Smooth muscle cell (in vitro differentiated cells): ENCODE results near the gene RERE. TPM values are rescaled to one million over a fixed set of nuclear protein-coding genes. Genes with fewer than 3 reads are reported as not detected.

Experiments
- DNase-seq: peaks from one replicate; lab custom pipeline; 2025; ENCODE audit not compliant: unreplicated experiment; lab: John Stamatoyannopoulos, UW
- H2AFZ ChIP-seq: fragments of 200-600 bp; sonication (generic); 2 replicates; pipeline ENCODE4 v1.6.0; 2016; ENCODE audit warnings: antibody characterized with exemption, low read depth, mild to moderate bottlenecking
- H3F3A ChIP-seq: fragments of 200-600 bp; sonication (generic); 2 replicates; pipeline ENCODE4 v1.6.0; 2017; ENCODE audit warnings: antibody characterized with exemption, low read depth
- H3K27ac ChIP-seq: fragments of 200-600 bp; sonication (generic); 2 replicates; pipeline ENCODE4 v1.5.1; 2016; ENCODE audit warnings: low read depth, mild to moderate bottlenecking
- H3K27me3 ChIP-seq: fragments of 200-600 bp; sonication (generic); 2 replicates; pipeline ENCODE4 v1.6.1; 2016; ENCODE audit warnings: low read depth, mild to moderate bottlenecking
- H3K36me3 ChIP-seq: fragments of 200-600 bp; sonication (generic); 2 replicates; pipeline ENCODE4 v1.5.1; 2016; ENCODE audit warnings: low read depth
- H3K4me1 ChIP-seq: fragments of 200-600 bp; sonication (generic); 2 replicates; pipeline ENCODE4 v1.5.1; 2016; ENCODE audit warnings: low read depth
- H3K4me2 ChIP-seq: fragments of 200-600 bp; sonication (generic); 2 replicates; pipeline ENCODE4 v1.6.0; 2016; ENCODE audit warnings: mild to moderate bottlenecking
- H3K4me3 ChIP-seq: fragments of 200-600 bp; sonication (generic); 2 replicates; pipeline ENCODE4 v1.5.1; 2016; ENCODE audit warnings: mild to moderate bottlenecking
- H3K79me2 ChIP-seq: fragments of 200-600 bp; sonication (generic); 2 replicates; pipeline ENCODE4 v1.6.0; 2016; ENCODE audit warnings: low read depth, mild to moderate bottlenecking
- H3K9ac ChIP-seq: fragments of 200-600 bp; sonication (generic); 2 replicates; pipeline ENCODE4 v1.6.0; 2016; ENCODE audit warnings: low read depth
- H3K9me3 ChIP-seq: fragments of 200-600 bp; sonication (generic); replicated peaks from 2 replicates; pipeline ENCODE4 v1.5.1; 2016; ENCODE audit warnings: low read depth
- H4K20me1 ChIP-seq: fragments of 200-600 bp; sonication (generic); 2 replicates; pipeline ENCODE4 v1.6.0; 2016; ENCODE audit warnings: low read depth
- WGBS: methylation state at CpG from one replicate; pipeline ENCODE4 v1.1.7; 2016; ENCODE audit warnings: low lambda C conversion rate; 5-methylcytosine and 5-hydroxymethylcytosine counted together
- polyA plus RNA-seq: library from polyadenylated mRNA; unstranded; fragments of >200 nt; fragmentation: Nextera tagmentation; extraction: Ambion mirVana; gene quantifications from 2 replicates; pipeline ENCODE4 v1.2.1, GENCODE V29; 2016
- total RNA-seq: library from RNA; depleted of rRNA; stranded (reverse); fragments of >200 nt; gene quantifications from 2 replicates; pipeline ENCODE4 v1.2.3, GENCODE V29; 2014
- TF ChIP-seq, protein P1 (sequence below): fragments of 200-600 bp; sonication (generic); IDR thresholded peaks from 2 replicates; pipeline ENCODE4 v1.5.1; 2017; ENCODE audit warnings: borderline replicate concordance, mild to moderate bottlenecking, antibody characterized with exemption; ENCODE audit not compliant: insufficient read depth, poor library complexity, severe bottlenecking

Gene RERE
- total and polyA plus RNA-seq, 2 experiments from 2014 or later, result 45.6 to 59.2 TPM

DNA sequence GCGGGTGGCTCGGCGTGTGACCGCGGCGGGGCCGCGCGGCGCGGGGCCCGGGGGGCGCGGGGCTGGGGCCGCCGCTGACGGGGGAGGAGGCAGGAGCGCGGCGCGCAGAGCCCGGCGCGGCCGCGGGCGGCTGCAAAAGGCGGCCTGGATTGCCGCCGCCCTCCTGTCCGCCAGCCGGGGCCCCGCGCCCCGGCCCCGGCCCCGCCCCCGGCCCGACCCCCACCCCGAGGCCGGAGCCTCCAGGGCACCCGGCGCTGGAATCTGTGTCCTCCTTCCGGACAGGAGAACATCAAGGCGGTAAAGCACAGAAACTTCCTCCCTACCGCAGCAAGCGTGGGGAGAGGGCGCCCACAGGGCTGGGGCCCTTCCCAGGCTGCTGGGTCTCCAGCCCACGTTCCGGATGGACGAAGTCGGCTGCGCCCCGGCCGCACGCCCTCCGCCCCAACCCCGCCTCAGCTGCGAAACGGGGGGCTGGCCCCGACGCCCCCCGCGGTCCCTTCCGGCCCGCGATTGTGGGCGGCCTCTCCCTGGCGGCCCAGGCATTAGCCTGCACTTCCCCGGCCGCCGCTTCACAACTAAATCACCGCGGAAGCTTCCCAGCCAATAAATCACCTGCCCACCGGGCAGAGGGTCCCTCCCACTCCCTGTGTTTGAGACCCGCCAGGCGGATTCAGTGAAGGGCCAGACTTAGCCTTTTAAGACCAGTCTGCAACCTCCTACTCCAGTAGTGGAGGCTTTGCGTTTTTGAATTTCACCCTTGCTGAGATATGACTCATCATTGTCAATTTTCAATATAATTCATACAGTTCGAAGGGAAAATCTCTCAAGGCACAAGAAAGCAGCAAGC is 393.5 kb downstream of the RERE start:
- WGBS, result 0% methylated on average over 33 of the region's 79 CpGs
- peak overlapping the region; percentile 88 for H3K27ac ChIP-seq

DNA sequence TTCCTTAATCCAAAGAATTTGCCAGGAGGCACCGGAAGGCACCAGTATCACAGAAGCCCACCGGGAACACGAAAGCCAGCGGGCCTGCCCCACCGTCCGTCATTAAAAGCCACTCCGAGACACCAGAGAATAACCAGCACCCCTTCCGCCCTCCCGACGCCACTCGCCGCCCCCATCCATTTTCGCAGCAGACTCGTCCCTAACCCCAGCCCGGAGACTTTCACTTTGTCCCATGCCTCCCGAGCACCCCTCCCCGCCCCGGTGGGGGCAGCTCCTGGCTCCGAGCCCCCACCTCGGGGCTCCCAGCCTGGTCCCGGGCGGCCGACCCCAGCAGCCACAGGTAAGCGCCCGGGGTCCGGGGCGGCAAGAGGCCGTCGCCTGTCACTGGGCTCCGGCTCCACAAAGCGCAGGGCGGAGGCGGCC is 394.2 kb downstream of the RERE start:
- Histone ChIP-seq H2AFZ (no peak overlapping the region), H3K9me3 (no peaks in the 10 kb centered on the region), H3K27ac (peak overlapping the region; percentile 87), H3K27me3 (no peaks in the 10 kb centered on the region), H3K4me3 (peak overlapping the region; percentile 94), H3K79me2 (peaks cover 56% of the 10 kb centered on the region), H3F3A (peaks cover 31% of the 10 kb centered on the region), H3K36me3 (no peaks in the 10 kb centered on the region), H3K4me1 (peaks cover 52% of the 10 kb centered on the region), H4K20me1 (peaks cover 89% of the 10 kb centered on the region), H3K9ac (peak overlapping the region; percentile 90), H3K4me2 (peak overlapping the region; percentile 97)
- DNase-seq, result no peak
- TF ChIP-seq, protein P1, sequence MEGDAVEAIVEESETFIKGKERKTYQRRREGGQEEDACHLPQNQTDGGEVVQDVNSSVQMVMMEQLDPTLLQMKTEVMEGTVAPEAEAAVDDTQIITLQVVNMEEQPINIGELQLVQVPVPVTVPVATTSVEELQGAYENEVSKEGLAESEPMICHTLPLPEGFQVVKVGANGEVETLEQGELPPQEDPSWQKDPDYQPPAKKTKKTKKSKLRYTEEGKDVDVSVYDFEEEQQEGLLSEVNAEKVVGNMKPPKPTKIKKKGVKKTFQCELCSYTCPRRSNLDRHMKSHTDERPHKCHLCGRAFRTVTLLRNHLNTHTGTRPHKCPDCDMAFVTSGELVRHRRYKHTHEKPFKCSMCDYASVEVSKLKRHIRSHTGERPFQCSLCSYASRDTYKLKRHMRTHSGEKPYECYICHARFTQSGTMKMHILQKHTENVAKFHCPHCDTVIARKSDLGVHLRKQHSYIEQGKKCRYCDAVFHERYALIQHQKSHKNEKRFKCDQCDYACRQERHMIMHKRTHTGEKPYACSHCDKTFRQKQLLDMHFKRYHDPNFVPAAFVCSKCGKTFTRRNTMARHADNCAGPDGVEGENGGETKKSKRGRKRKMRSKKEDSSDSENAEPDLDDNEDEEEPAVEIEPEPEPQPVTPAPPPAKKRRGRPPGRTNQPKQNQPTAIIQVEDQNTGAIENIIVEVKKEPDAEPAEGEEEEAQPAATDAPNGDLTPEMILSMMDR, result no peak
- 0% methylated on average over 17 of the region's 33 CpGs for WGBS

More for the DNA sequence above, 393.5 kb downstream of the RERE start:
- Histone ChIP-seq H3F3A (peaks cover 32% of the 10 kb centered on the region), H3K36me3 (no peaks in the 10 kb centered on the region), H3K4me2 (peak overlapping the region; percentile 97), H3K9ac (peak overlapping the region; percentile 90), H3K9me3 (no peaks in the 10 kb centered on the region), H3K27me3 (no peaks in the 10 kb centered on the region), H3K4me3 (peak overlapping the region; percentile 94), H3K79me2 (peaks cover 50% of the 10 kb centered on the region), H2AFZ (no peak overlapping the region), H4K20me1 (peaks cover 89% of the 10 kb centered on the region), H3K4me1 (peaks cover 46% of the 10 kb centered on the region)
- TF ChIP-seq, protein P1, result no peak
- DNase-seq, result no peak

DNA sequence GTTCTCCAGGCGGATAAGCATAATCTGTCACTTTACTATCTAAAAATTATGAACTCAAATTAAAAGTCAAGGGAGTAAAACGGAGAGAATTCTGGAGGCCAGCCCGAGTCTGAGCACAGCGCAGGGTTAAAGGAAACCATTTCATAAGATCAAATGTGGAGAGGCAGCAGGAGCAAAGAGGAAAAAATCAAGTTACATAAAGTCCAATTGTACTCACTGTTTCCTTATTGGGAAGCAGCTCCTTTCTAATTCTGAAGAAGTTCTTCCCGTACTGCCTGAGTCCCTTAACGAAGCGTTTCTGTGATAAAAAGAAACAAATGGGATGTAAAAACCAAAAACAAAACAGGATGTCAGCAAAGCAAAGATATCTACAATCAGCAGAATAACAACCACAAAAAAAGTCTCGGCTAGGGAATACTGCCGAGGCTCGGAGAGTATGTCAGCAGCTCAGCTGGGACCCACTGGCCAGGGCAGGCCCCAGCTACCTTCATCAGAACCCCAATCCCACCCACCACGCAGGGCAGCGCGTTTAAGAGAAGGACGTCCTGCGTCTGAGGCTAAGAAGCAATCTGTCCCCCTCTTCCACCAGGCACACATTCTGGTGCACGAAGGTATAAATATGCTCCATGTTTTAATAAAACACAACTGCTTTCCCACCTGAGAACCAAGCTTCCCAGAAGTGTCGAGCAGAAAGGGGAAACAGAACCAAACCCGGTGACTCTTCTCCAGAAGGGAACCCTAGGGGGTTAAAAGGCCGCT is 394.8 kb downstream of the RERE start:
- no peak for DNase-seq
- Histone ChIP-seq H3K27me3 (no peaks in the 10 kb centered on the region), H3K9me3 (no peaks in the 10 kb centered on the region), H3K4me3 (peak overlapping the region; percentile 94), H4K20me1 (peaks cover 89% of the 10 kb centered on the region), H3K4me2 (peak overlapping the region; percentile 97), H3K36me3 (no peaks in the 10 kb centered on the region), H3K4me1 (peaks cover 58% of the 10 kb centered on the region), H3K9ac (peak overlapping the region; percentile 90), H3K27ac (peak overlapping the region; percentile 87), H3F3A (peaks cover 34% of the 10 kb centered on the region), H3K79me2 (peaks cover 59% of the 10 kb centered on the region), H2AFZ (no peak overlapping the region)
- 5% methylated on average over 19 of the region's 19 CpGs for WGBS
- TF ChIP-seq, protein P1, result no peak
